Ectodermal cell (in vitro differentiated cells): ENCODE measurements around the gene USP10.

Experiments
- H3K27ac ChIP-seq: 2 replicates; pipeline ENCODE4 v1.7.0; 2013; ENCODE audit warnings: mild to moderate bottlenecking, low read depth, low read length; ENCODE audit not compliant: insufficient read depth, poor library complexity, severe bottlenecking
- H3K27me3 ChIP-seq: 2 replicates; pipeline ENCODE4 v1.7.0; 2013; ENCODE audit warnings: mild to moderate bottlenecking, low read length; ENCODE audit not compliant: insufficient read depth, control insufficient read depth, poor library complexity, severe bottlenecking
- H3K36me3 ChIP-seq: one replicate; pipeline ENCODE4 v1.7.0; 2013; ENCODE audit warnings: low read length; ENCODE audit not compliant: control insufficient read depth, insufficient read depth
- H3K4me1 ChIP-seq: one replicate; pipeline ENCODE4 v1.7.0; 2013; ENCODE audit warnings: low read length; ENCODE audit not compliant: control insufficient read depth, insufficient read depth
- H3K4me3 ChIP-seq: 2 replicates; pipeline ENCODE4 v1.7.0; 2013; ENCODE audit warnings: low read depth, low read length, control low read depth; ENCODE audit not compliant: insufficient read depth
- H3K9me3 ChIP-seq: 2 replicates; pipeline ENCODE4 v1.7.0; 2013; ENCODE audit warnings: mild to moderate bottlenecking, low read length, moderate library complexity; ENCODE audit not compliant: control insufficient read depth
- WGBS, 2 experiments: methylation state at CpG; one replicate each; pipeline ENCODE4 v1.1.7; 2013; ENCODE audit warnings: missing lambda C conversion rate in 2 of 2; 5-methylcytosine and 5-hydroxymethylcytosine counted together

Gene USP10

DNA sequence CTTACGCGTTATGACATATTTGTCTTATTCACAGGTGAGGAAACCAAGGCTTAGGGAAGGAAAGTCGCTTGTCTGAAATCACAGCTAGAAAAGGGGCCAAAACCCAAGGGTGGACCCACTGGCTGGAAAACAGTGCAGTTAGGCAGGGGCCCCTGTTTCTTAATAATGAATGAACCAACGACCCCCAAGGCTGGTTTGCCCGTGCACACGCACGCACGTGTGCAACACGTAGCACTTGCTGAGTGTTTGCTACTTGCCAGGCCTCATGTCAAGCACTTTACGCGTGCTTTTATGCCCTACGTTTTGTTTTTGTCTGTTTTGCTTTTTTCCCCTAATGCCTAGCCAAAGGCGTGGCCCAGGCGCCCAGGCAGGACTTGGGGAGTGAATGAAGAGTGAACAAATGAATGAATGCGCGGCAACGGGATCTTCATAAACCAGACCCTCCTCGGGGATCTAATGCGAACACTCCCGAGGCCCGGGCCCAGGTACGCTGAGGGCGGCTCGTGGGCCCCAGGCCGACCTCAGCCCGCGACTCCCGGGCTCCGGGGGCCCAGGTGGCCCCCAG lies 571 bp upstream of the USP10 start:
- no peaks in the 10 kb centered on the region for H3K9me3 ChIP-seq
- peaks cover 3% of the 10 kb centered on the region for H3K4me1 ChIP-seq
- H3K27me3 ChIP-seq: no peaks in the 10 kb centered on the region
- 27 to 28% methylated on average over 29 of the region's 29 CpGs for WGBS, 2 experiments
- no peaks in the 10 kb centered on the region for H3K36me3 ChIP-seq
- H3K4me3 ChIP-seq: peak overlapping the region; percentile 84
- no peak overlapping the region for H3K27ac ChIP-seq

DNA sequence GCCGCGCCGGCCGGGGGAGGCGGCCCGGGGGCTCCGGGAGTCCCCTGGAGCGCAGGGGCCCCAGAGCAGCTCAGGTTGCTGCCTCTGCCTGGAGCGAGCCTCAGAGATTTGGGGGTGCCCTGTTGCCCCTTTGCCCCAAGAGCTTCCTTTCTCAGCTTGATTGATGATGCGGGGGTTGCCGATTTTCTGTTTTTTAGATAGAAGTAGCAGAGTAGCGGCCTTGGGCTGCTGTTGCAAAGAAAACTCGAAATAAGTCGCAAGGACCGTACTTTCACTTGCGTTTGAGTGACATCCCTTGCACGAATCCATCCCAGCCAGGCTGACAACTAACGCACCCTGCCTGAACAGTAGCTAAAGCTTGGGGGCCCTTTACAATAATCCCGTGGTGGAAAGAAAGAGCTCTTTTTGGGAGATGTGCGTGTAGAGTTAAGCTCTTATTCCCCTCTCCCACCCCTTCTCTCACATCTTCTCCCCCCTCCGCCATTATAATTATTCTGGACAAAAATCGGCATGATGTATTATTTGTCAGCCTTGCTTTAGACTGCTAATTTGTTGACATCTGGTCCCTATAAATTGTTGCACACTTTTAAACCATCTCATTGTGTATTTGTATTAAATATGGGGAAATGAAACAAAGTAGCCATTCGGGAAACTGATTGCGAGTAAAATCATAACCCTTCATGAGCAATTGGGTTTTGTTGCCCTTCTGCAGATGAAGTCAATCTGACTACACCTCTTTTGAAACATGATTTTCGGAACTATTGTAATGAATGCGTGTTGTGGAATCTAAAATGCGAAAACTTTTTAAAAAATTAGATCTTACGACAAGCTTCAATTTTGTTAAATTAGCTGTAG lies 873 bp downstream of the USP10 start:
- no peaks in the 10 kb centered on the region for H3K36me3 ChIP-seq
- H3K27ac ChIP-seq: no peak overlapping the region
- WGBS, 2 experiments: 2 to 6% methylated on average over 23 to 28 of the region's 28 CpGs
- H3K4me3 ChIP-seq: peak overlapping the region; percentile 84
- H3K4me1 ChIP-seq: peaks cover 3% of the 10 kb centered on the region
- no peaks in the 10 kb centered on the region for H3K9me3 ChIP-seq
- H3K27me3 ChIP-seq: no peaks in the 10 kb centered on the region

DNA sequence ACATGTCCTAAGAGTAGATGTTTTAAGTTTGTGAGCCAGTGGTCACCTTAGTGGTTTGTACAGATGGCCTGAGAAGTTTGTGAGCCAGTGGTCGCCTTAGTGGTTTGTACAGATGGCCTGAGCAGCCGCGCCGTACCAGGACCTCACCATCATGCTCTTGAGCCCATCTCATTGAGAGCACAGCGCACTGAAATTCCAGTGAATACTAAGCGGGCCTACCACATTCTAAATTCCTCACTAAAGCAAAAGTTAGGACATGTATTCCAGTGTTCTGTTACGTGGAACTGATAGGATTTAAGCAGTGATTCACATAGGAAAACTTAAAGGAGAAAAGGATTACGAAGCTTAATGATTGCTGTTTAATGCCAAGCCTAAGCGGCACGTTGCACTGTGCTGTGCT lies 3.9 kb downstream of the USP10 start:
- WGBS, 2 experiments: 94% methylated on average over 10 of the region's 10 CpGs
- Histone ChIP-seq H3K36me3 (no peaks in the 10 kb centered on the region), H3K4me1 (peaks cover 4% of the 10 kb centered on the region), H3K9me3 (no peaks in the 10 kb centered on the region), H3K4me3 (no peak overlapping the region), H3K27me3 (no peaks in the 10 kb centered on the region), H3K27ac (no peak overlapping the region)

- Histone ChIP-seq H3K36me3 (no peaks in the 10 kb centered on the region), H3K4me1 (peaks cover 9% of the 10 kb centered on the region), H3K27ac (no peak overlapping the region), H3K27me3 (no peaks in the 10 kb centered on the region), H3K4me3 (no peak overlapping the region), H3K9me3 (no peaks in the 10 kb centered on the region)
- WGBS, 2 experiments: 88 to 95% methylated on average over 2 of the region's 2 CpGs
Observed at GRCh38 chr16:84704253-84704652, 4.5 kb downstream of the USP10 start.

DNA sequence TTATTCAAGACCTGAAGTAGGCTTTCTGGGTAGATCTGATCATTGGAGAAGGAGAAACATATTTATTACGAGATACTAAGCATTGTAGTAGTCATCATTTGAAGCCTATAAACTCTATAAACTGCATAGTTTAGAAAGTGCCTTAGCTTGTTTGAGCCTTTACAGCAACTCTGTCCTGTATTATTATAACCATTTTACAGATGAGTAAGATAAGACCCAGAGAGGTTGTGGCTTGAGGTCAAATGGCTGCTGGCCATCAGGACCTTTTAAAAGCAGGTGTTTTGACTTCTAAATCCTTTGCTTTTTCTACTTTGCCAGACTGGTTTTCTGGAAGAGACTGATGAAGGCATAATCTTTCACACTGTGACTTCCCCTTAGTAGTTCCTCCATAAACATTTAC lies 7.1 kb downstream of the USP10 start:
- no peaks in the 10 kb centered on the region for H3K27me3 ChIP-seq

GRCh38 chr16:84709609-84710008 lies 9.8 kb downstream of the USP10 start:
- H3K4me3 ChIP-seq: no peak overlapping the region
- H3K9me3 ChIP-seq: no peaks in the 10 kb centered on the region
- no peak overlapping the region for H3K27ac ChIP-seq
- no peaks in the 10 kb centered on the region for H3K27me3 ChIP-seq
- 82 to 83% methylated on average over 10 of the region's 10 CpGs for WGBS, 2 experiments
- H3K36me3 ChIP-seq: no peaks in the 10 kb centered on the region
- H3K4me1 ChIP-seq: peaks cover 24% of the 10 kb centered on the region

More for the DNA sequence above, 7.1 kb downstream of the USP10 start:
- Histone ChIP-seq H3K27ac (no peak overlapping the region), H3K9me3 (no peaks in the 10 kb centered on the region), H3K36me3 (no peaks in the 10 kb centered on the region), H3K4me3 (no peak overlapping the region), H3K4me1 (peaks cover 15% of the 10 kb centered on the region)
- WGBS, 2 experiments: 100% methylated on average over 1 of the region's 1 CpG; no CpG with 5 or more reads in 1 of the 2 experiments

GRCh38 chr16:84710686-84711085 lies 10.9 kb downstream of the USP10 start:
- no peaks in the 10 kb centered on the region for H3K27me3 ChIP-seq
- H3K9me3 ChIP-seq: no peaks in the 10 kb centered on the region
- WGBS, 2 experiments: 90 to 91% methylated on average over 11 of the region's 11 CpGs
- no peak overlapping the region for H3K27ac ChIP-seq
- peaks cover 24% of the 10 kb centered on the region for H3K4me1 ChIP-seq
- H3K36me3 ChIP-seq: no peaks in the 10 kb centered on the region
- H3K4me3 ChIP-seq: no peak overlapping the region

GRCh38 chr16:84712138-84712671 lies 12.4 kb downstream of the USP10 start:
- 92% methylated on average over 8 of the region's 8 CpGs for WGBS, 2 experiments
- no peak overlapping the region for H3K4me3 ChIP-seq
- H3K27me3 ChIP-seq: no peaks in the 10 kb centered on the region
- no peaks in the 10 kb centered on the region for H3K36me3 ChIP-seq
- H3K4me1 ChIP-seq: peaks cover 24% of the 10 kb centered on the region
- no peak overlapping the region for H3K27ac ChIP-seq
- no peaks in the 10 kb centered on the region for H3K9me3 ChIP-seq

DNA sequence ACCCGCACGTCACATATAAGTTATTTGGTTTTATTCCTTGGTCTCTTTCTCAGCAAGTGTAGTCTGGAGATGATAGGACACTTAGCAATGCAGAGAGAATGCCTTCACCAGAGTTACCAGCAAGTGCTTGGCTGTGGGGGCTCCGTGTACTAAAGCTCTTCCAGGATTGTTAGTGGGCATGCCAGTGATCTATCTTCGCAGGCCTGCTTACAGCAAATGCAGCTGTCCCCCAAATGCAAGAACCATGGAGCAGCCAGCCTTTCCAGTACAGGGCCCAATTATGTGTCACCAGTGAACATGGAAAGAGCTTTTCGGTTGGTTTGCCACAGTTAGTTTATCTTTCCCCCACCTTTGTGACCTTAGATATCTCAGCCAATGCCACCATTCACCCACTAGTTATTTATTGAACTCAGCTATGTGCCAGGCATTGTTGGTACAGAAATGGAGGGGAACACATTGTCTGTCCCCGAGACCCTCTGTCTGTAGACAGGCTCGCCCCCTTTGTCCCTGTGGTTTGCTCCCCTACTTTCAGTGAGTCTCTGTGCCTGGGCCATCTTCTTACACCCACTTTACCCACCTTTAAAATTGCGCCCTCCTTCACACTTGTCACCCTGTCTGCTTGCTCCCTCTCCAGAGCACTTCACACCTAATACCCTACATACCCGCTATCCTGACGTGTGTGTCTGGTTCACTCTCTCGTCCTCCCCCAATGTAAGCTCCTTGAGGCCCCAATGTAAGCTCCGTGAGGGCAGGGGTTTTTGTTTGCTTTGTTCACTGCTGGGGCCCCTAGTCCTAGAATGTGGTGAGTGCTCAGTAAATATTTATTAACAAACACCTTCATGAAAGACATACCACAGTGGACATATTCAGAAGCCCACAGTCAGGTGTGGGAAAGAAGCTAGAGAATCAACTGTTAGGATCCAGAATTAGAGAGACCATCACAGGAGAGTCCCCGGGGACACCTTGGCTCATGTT lies 13.3 kb downstream of the USP10 start:
- 88 to 93% methylated on average over 12 to 13 of the region's 13 CpGs for WGBS, 2 experiments
- no peaks in the 10 kb centered on the region for H3K9me3 ChIP-seq
- H3K4me3 ChIP-seq: no peak overlapping the region

More for the DNA sequence above, 13.3 kb downstream of the USP10 start:
- Histone ChIP-seq H3K27me3 (no peaks in the 10 kb centered on the region), H3K36me3 (no peaks in the 10 kb centered on the region), H3K27ac (no peak overlapping the region), H3K4me1 (peaks cover 24% of the 10 kb centered on the region)
